Activated effector memory CD4-positive, alpha-beta T cell treated with Interleukin-2 at 50 U/mL for 16 hours (primary cell): ENCODE data around the gene PLPPR1.
"Not testable (repeated sequence)": the region's sequence is repeated elsewhere in the genome, so short reads cannot be mapped to it uniquely, and the experiment has no call there.

Experiments
- DNase-seq: peaks from one replicate; pipeline ENCODE4 v3.0.0-alpha.2; 2020

Gene PLPPR1

GRCh38 chr9:101311191-101311590 lies 282.7 kb downstream of the PLPPR1 start:
- no peak for DNase-seq

DNA sequence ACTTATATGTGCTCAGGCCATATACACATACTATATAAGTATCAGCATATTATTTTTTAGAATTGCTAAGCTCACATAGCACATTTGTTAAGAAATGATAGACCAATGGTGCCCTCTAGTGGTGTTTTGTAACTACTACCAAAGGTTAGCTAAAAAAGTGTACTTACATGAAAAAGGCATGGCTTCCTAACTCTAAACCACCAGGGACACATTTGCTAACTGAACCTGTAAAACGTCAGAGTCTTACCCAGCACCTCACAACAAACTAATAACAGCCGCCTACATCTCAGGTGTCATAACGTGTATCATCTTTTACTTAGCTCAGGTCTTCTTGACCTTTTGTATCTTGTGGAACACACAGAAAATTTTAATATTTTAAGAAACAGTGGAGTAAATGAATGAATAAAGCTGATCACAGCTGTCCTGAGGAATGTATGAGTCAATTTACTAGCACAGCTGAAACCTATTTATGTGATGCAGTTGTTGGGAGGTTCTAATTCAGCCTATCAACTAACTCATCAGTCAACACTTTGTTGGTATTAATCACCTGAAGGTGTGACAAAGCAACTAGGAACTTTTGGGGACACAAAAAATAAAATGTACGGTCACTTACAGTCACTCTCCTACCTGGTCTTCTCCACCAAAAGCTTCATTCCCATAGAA lies 283.4 kb downstream of the PLPPR1 start:
- no peak for DNase-seq

GRCh38 chr9:101312661-101313060 lies 284.1 kb downstream of the PLPPR1 start:
- no peak for DNase-seq

- no peak for DNase-seq
Measured at GRCh38 chr9:101315112-101315450, 286.6 kb downstream of the PLPPR1 start.

DNA sequence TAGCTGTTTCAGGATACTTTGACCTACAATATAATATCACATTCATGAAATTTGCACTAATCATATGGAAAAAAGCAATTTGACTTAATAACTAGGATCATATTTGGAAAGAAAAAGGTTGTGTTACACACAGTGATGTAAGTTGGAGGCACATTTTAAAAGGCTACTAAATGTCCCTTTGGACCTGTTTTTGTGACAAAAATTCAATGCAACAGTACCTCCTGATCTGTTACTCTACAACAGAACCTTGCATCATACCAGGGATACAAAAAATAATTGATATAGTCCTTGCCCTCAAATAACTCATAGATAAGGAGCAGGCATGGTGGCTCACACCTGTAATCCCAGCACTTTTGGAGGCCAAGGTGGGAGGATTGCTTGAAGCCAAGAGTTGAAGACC lies 289.2 kb downstream of the PLPPR1 start:
- no peak for DNase-seq

DNA sequence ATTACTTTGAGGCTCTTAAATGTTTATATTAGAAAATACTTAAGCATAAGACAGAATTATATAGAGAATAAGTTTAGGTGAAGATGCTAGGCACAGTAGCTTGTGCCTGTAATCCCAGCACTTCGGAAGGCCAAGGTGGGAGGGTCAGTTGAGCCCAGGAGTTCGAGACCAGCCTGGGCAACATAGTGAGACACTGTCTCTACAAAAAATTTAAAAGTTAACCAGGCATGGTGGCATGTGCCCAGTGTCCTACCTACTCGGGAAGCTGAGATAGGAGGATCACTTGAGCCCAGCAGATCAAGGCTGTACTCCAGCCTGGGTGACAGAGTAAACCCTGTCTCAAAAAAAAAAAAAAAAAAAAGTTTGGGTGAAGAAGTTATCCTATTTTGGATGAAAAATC lies 294.6 kb downstream of the PLPPR1 start:
- no peak for DNase-seq

DNA sequence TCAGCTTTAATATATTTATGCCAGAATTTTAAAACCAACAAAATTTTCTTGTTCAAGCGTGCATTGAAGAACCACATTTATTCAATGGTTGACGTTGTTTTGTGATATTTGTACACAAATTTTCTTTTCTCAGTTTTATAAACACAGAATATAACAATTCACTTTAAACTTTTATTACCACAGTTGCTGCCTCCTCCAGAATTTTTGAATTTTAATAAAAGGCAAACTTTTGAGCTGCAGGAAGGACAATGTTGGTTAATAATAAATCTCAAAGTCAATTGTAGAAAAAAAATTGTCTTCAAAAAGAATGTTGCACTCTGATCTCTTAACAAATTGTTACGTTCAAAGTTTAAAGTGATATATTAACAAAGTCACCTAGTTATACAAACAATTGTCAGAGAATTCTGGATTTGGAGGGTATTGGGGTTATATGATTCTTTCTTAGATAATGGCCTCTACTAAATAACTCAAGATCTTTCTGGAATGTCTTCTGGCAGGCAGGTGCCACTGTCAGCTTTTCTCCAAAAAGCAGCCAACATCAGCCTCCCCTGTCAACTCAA lies 295.8 kb downstream of the PLPPR1 start:
- DNase-seq: no peak

DNA sequence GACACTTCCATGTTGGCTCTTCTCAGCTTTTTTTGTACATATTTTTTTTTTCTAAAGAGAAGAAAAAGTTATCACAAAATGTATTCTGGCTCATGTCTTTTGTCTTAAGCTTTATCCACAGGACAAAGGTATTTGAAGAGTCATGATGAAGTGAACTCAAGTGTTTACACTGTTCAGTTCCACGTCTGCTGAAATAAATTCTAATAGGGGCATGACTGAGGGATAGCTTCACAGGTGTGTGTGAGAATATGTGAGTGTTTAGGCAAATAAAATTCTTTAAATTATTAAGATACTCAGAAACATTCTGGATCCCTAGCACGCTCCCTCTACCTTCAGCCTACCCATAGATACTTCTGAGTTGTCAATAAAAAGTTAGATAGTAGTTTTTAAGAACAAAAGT lies 296.5 kb downstream of the PLPPR1 start:
- no peak for DNase-seq

- DNase-seq: no peak
Measured at GRCh38 chr9:101326035-101326434, 297.5 kb downstream of the PLPPR1 start.

GRCh38 chr9:101326501-101326900 lies 298.0 kb downstream of the PLPPR1 start:
- DNase-seq: no peak

DNA sequence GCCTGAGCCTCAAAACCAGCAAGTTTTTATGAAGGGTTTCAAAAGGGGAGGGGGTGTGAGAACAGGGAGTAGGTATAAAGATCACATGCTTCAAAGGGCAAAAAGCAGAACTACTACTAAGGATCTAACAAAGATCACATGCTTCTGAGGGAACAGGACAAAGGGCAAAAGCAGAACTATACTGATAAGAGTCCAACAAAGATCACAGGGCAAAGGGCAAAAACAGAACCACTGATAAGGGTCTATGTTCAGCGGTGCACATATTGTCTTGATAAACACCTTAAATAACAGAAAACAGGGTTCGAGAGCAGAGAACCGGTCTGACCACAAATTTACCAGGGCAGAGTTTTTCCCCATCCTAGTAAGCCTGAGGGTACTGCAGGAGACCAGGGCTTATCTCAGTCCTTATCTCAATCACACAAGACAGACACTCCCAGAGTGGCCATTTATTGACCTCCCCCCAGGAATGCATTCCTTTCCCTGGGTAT lies 298.9 kb downstream of the PLPPR1 start:
- DNase-seq: not testable (repeated sequence)

DNA sequence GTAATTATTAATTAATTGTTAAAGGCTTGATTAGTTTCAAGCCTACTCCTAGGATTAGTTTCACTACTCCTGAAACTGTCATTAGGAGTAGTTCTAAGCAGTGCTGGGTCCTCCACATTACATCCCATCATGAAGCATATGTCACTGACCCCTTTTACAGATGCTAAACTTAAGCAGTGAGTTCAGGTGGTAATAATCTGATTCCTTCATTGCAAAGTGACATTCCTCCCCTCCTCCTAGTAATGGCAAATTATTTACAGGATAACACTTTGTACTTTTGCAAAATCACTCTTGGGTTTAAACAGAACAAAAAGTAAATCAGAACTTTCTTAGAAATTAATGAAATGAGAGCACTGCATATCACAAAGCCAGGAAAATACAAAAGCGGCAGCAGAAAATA lies 303.8 kb downstream of the PLPPR1 start:
- no peak for DNase-seq

DNA sequence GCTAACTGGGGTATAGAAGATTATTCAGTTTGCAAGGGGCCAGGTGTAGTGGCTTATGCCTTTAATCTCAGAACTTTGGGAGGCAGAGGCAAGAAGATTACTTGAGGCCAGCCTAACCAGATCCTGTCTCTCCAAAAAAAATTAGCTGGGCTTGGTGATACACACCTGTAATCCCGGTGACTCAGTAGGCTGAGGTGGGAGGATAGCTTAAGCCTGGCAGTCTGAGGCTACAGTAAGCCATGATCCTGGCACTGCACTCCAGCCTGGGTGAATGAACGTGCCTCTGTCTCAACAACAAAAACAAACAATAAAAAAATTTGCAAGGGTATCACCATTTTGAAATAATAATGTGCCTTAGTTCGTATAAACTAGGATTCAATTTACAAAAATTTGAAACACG lies 305.0 kb downstream of the PLPPR1 start:
- DNase-seq: no peak

DNA sequence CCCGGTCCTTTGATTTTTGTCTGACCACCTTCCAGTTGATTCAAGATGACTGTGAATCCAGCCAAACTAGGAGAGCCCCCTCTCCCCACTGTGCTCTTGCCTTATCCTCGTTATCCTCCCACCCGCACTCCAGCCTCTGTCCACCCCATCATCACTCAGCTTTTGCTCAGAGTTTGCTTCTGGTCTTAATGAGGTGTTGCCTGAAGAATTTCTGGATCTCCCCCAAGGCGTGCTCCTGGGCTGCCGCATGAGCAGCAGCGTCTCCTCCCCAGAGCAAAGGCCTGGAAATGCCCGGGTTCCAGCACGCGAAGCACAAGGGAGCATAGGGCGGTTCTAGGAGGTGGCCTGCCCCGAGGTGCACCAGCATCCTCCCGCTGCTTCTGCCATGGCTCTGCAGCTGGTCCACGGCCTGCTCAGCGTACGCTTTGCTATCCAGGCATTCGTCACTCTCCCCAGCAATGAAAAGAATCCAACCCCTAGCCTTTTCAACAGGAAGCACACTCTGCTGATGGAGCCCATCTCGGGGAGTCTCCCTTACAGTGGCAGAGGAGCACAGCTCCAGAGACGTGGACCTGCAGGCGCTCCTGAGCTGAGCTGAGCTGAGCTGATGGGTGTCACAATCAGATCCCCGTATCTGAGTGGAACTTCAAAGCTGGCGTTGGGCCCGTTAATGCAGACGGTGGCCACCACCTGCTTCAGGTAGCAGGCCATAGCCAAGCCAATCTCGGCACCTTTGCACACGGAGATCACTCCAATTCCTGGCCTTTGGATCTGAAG lies 305.6 kb downstream of the PLPPR1 start:
- DNase-seq: no peak

DNA sequence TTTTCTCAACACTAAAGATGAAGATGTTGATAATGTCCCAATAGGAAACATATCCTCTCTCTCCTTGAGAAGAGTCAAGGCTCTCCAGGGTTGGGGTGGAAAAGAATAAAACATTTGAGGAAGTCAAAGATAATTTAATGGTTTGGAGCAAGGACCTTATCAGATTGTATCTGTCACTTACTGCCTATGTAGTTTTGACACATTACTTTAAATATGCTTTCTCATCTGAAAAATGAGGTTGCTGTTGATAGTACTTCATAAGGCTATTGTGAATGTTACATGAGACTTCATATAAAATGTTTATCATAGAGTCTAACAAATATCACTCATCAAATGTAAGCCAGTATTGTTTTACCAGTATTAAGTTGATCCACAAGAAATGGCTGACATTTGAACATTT lies 307.6 kb downstream of the PLPPR1 start:
- no peak for DNase-seq

- no peak for DNase-seq
Measured at GRCh38 chr9:101337237-101337636, 308.7 kb downstream of the PLPPR1 start.

- DNase-seq: no peak
Measured at GRCh38 chr9:101341958-101342357, 313.4 kb downstream of the PLPPR1 start.

- DNase-seq: no peak
Measured at GRCh38 chr9:101342595-101342994, 314.1 kb downstream of the PLPPR1 start.

GRCh38 chr9:101350285-101350684 lies 321.8 kb downstream of the PLPPR1 start:
- DNase-seq: no peak

- DNase-seq: no peak
Measured at GRCh38 chr9:101352892-101353463, 324.5 kb downstream of the PLPPR1 start.

- DNase-seq: no peak
Measured at GRCh38 chr9:101353683-101354082, 325.2 kb downstream of the PLPPR1 start.

GRCh38 chr9:101354143-101354764 lies 325.7 kb downstream of the PLPPR1 start:
- DNase-seq: no peak
